Upper lobe of left lung (tissue), 6 donors: ENCODE measurements around the gene PRKN. TPM values are rescaled to one million over a fixed set of nuclear protein-coding genes. Genes with fewer than 3 reads are reported as not detected.

ENCODE experiments used
- ATAC-seq, 2 donors: fragments of 200-7000 bp; cut with Tn5 transposase; one replicate each; pipeline ENCODE4 v1.9.1; 2022; ENCODE audit warnings: mild to moderate bottlenecking in 2 of 2, moderate library complexity in 2 of 2; ENCODE audit not compliant: low FRiP score in 2 of 2
- DNase-seq, 2 donors: peaks; one replicate each; pipeline ENCODE4 v3.0.0-alpha.2; 2019 to 2020
- H3K27ac ChIP-seq, 4 donors: fragments of 200-600 bp; sonication (generic); one replicate each; pipeline ENCODE4 v1.5.1; 2016 to 2019
- H3K27me3 ChIP-seq, 4 donors: fragments of 200-600 bp; sonication (generic); one replicate each; pipeline ENCODE4 v1.5.1; 2017 to 2019
- H3K36me3 ChIP-seq, 4 donors: fragments of 200-600 bp; sonication (generic); one replicate each; pipeline ENCODE4 v1.5.1; 2016 to 2019
- H3K4me1 ChIP-seq, 4 donors: fragments of 200-600 bp; sonication (generic); one replicate each; pipeline ENCODE4 v1.5.1; 2018 to 2019
- H3K4me3 ChIP-seq, 4 donors: fragments of 200-600 bp; sonication (generic); one replicate each; pipeline ENCODE4 v1.5.1; 2017 to 2019; ENCODE audit warnings: mild to moderate bottlenecking in 2 of 4, moderate library complexity in 1 of 4
- H3K9me3 ChIP-seq, 4 donors: fragments of 200-600 bp; sonication (generic); one replicate each; pipeline ENCODE4 v1.5.1; 2018 to 2019
- CTCF ChIP-seq, 6 experiments: fragments of 450-650 bp in 4 of 6; fragments of 200-600 bp in 2 of 6; sonication (generic) in 2 of 6; IDR thresholded peaks; one replicate each; pipeline ENCODE4 v1.5.1; 2016 to 2019; ENCODE audit warnings: antibody characterized with exemption in 6 of 6
- EP300 ChIP-seq, 4 donors: sonication (generic); formaldehyde crosslinking; IDR thresholded peaks; one replicate each; pipeline ENCODE4 v1.5.1; 2017; ENCODE audit warnings: antibody characterized with exemption in 4 of 4, control low read depth in 2 of 4
- POLR2A ChIP-seq, 4 donors: fragments of 450-650 bp; IDR thresholded peaks; one replicate each; pipeline ENCODE4 v1.5.1; 2016 to 2017; ENCODE audit warnings: antibody characterized with exemption in 4 of 4, mild to moderate bottlenecking in 2 of 4
- POLR2AphosphoS5 ChIP-seq, 2 donors: sonication (generic); formaldehyde crosslinking; IDR thresholded peaks; one replicate each; pipeline ENCODE4 v1.5.1; 2017; ENCODE audit warnings: antibody characterized with exemption in 2 of 2
- WGBS, 2 donors: methylation state at CpG; one replicate each; pipeline ENCODE4 v1.1.5; 2017 to 2018; 5-methylcytosine and 5-hydroxymethylcytosine counted together
- total RNA-seq, 6 donors: library from RNA; depleted of rRNA in 4 of 6; stranded (reverse); fragments of >200 nt in 4 of 6; gene quantifications; one replicate each; pipeline versions ENCODE4 v1.1.0 to v1.2.1, GENCODE V29; 2016 to 2021
- donor health status: DM: no; HTN: no; CAD: no; lungs with moderate emphysema.
- donor health status: DM: no; HTN: yes; CAD: no; lungs with severe emphysema.

PRKN gene
- total RNA-seq, 6 donors from 2014 or later = 2.7 to 29.3 (median 5.5) TPM

GRCh38 chr6:162074641-162075275, 652.8 kb downstream of the PRKN start:
- H3K27me3 ChIP-seq = no peaks in the 10 kb centered on the region
- TF ChIP-seq POLR2A (IDR thresholded peaks at IDR 0.05) (no peak), EP300 (IDR thresholded peaks at IDR 0.05) (no peak), POLR2AphosphoS5 (IDR thresholded peaks at IDR 0.05) (no peak), CTCF (IDR thresholded peaks at IDR 0.05) (no peak)
- no peak overlapping the region for H3K4me3 ChIP-seq
- no peaks in the 10 kb centered on the region for H3K4me1 ChIP-seq
- WGBS, 2 donors = 91 to 92% methylated on average over 10 of the region's 10 CpGs
- ATAC-seq = no peak
- H3K27ac ChIP-seq = no peak overlapping the region
- no peaks in the 10 kb centered on the region for H3K36me3 ChIP-seq
- DNase-seq = no peak
- H3K9me3 ChIP-seq = peaks cover 0 to 4% (median 0%) of the 10 kb centered on the region in 4 donors

DNA sequence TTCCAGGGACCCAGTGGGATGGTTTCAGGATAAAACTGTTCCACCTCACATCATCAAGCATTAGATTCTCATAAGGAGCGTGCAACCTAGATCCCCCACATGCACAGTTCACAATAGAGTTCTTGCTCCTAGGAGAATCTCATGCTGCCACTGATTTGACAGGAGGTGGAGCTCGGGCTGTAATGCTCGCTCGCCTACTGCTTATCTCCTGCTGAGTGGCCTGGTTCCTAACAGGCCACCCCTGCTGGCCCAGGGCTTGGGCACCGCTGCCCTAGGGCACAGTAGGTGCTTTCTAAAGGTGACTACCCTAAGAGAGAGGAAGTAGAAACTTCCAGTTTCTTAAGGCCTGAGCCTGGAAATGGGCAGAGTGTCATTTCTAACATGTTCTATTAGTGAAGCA, 656.9 kb downstream of the PRKN start:
- Histone ChIP-seq H3K27ac (no peak overlapping the region), H3K27me3 (no peaks in the 10 kb centered on the region), H3K9me3 (peaks cover 0 to 5% (median 2%) of the 10 kb centered on the region in 4 donors), H3K4me3 (no peak overlapping the region), H3K4me1 (no peaks in the 10 kb centered on the region), H3K36me3 (no peaks in the 10 kb centered on the region)
- no peak for ATAC-seq
- TF ChIP-seq POLR2AphosphoS5 (IDR thresholded peaks at IDR 0.05) (no peak), CTCF (IDR thresholded peaks at IDR 0.05) (no peak), EP300 (IDR thresholded peaks at IDR 0.05) (no peak), POLR2A (IDR thresholded peaks at IDR 0.05) (no peak)
- WGBS, 2 donors = 65 to 88% methylated on average over 5 of the region's 5 CpGs
- DNase-seq = peak in 1 of 2 donors; percentile 13

DNA sequence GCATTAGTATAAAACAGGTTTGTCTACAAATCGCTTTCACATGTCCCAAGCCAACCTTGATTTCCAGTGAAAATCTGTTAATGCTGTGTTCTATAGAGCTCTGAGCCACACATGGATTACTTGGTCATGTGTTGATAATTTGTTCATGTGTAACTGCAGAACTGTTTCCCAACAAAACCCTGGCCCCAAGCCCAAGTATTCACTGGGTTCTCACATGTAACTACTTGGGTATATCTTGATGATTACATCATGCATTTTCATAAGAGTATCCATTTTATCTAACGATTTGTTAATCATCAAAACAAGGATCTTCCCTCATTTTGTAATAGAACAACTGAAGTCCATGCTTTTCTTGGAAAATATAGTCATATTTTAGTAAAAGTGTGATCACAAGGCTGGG, 657.6 kb downstream of the PRKN start:
- WGBS, 2 donors = 95 to 99% methylated on average over 2 of the region's 2 CpGs
- no peak for DNase-seq
- TF ChIP-seq POLR2A (IDR thresholded peaks at IDR 0.05) (no peak), EP300 (IDR thresholded peaks at IDR 0.05) (no peak), CTCF (IDR thresholded peaks at IDR 0.05) (no peak)
- Histone ChIP-seq H3K4me1 (no peaks in the 10 kb centered on the region), H3K9me3 (peaks cover 0 to 5% (median 2%) of the 10 kb centered on the region in 4 donors), H3K4me3 (no peak overlapping the region), H3K27ac (no peak overlapping the region), H3K27me3 (no peaks in the 10 kb centered on the region), H3K36me3 (no peaks in the 10 kb centered on the region)
- ATAC-seq = no peak

DNA sequence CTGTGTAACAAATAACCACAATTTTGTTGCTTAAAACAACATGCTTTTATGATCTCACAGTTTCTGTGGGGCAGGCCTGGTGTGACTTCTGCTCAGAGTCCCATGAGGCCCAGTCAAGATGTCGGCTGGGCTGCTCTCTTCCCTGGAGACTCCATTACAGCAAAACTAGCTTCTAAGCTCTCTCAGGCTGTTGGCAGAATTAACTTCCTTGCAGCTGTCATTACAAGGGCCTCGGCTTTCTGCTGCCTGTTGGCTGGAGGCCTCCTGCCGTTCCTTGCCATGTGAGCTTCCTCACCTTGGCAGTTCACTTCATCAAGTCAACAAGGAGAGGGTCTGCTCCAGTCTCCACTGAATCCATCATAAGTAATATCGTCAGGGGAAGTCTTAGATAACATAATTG, 659.2 kb downstream of the PRKN start:
- no peaks in the 10 kb centered on the region for H3K4me1 ChIP-seq
- no peak overlapping the region for H3K27ac ChIP-seq
- 47 to 82% methylated on average over 4 of the region's 4 CpGs for WGBS, 2 donors
- no peak overlapping the region for H3K4me3 ChIP-seq
- H3K27me3 ChIP-seq = no peaks in the 10 kb centered on the region
- TF ChIP-seq POLR2AphosphoS5 (IDR thresholded peaks at IDR 0.05) = no peak
- DNase-seq = no peak
- H3K36me3 ChIP-seq = no peaks in the 10 kb centered on the region
- ATAC-seq = no peak
- H3K9me3 ChIP-seq = peaks cover 0 to 5% (median 2%) of the 10 kb centered on the region in 4 donors

DNA sequence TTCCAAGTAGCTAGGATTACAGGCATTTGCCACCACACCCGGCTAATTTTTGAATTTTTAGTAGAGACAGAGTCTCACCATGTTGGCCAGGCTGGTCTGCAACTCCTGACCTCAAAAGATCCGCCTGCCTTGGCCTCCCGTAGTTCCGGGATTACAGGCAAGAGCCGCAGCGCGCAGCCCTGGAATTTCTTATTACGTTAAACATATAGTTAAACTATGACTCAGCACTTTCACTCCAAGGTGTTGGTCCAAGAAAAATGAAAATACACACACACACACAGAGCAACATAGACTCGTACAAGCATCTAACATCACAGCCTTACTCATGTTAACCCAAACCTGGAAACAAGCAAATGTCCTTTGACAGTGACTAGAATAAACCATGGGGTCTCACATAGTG, 663.9 kb downstream of the PRKN start:
- ATAC-seq (no peak), DNase-seq (no peak)
- TF ChIP-seq POLR2AphosphoS5 (IDR thresholded peaks at IDR 0.05) (no peak), POLR2A (IDR thresholded peaks at IDR 0.05) (no peak), EP300 (IDR thresholded peaks at IDR 0.05) (no peak), CTCF (IDR thresholded peaks at IDR 0.05) (no peak)
- Histone ChIP-seq H3K27me3 (no peaks in the 10 kb centered on the region), H3K36me3 (no peaks in the 10 kb centered on the region), H3K27ac (no peak overlapping the region), H3K4me1 (no peaks in the 10 kb centered on the region), H3K9me3 (no peaks in the 10 kb centered on the region), H3K4me3 (no peak overlapping the region)
- 92 to 96% methylated on average over 9 of the region's 9 CpGs for WGBS, 2 donors
